NT2/D1 (cell line): Measurements from ENCODE around the gene NR3C2.

Source experiments
- DNase-seq: peaks from one replicate; pipeline ENCODE4 v3.0.0-alpha.2; 2011; ENCODE audit warnings: low read depth, low spot score
- H3K27me3 ChIP-seq: 2 replicates; pipeline ENCODE4 v1.6.0; 2011; ENCODE audit warnings: mild to moderate bottlenecking; ENCODE audit not compliant: insufficient read length, insufficient read depth
- H3K36me3 ChIP-seq: 2 replicates; pipeline ENCODE4 v1.6.1; 2011; ENCODE audit warnings: mild to moderate bottlenecking, low read length, mixed read lengths; ENCODE audit not compliant: insufficient read depth, insufficient read length
- H3K4me1 ChIP-seq: 2 replicates; pipeline ENCODE4 v1.5.1; 2011; ENCODE audit not compliant: insufficient read depth, insufficient read length
- H3K4me3 ChIP-seq: 2 replicates; pipeline ENCODE4 v1.5.1; 2011; ENCODE audit warnings: low read depth; ENCODE audit not compliant: insufficient read length
- H3K9ac ChIP-seq: 2 replicates; pipeline ENCODE4 v1.6.0; 2011; ENCODE audit warnings: low read depth; ENCODE audit not compliant: insufficient read length
- H3K9me3 ChIP-seq: 2 replicates; pipeline ENCODE4 v1.5.1; 2011; ENCODE audit warnings: mild to moderate bottlenecking, low read length; ENCODE audit not compliant: insufficient read depth
- SUZ12 ChIP-seq: IDR thresholded peaks from 2 replicates; pipeline ENCODE4 v1.6.1; 2011; ENCODE audit not compliant: insufficient read length, insufficient read depth; ENCODE audit errors: extremely low read depth
- YY1 ChIP-seq: IDR thresholded peaks from 2 replicates; pipeline ENCODE4 v1.6.1; 2011; ENCODE audit not compliant: insufficient read length, insufficient read depth
- ZNF274 ChIP-seq: IDR thresholded peaks from 2 replicates; pipeline ENCODE4 v1.6.1; 2011; ENCODE audit warnings: mild to moderate bottlenecking, low read depth, low read length

Gene NR3C2

DNA sequence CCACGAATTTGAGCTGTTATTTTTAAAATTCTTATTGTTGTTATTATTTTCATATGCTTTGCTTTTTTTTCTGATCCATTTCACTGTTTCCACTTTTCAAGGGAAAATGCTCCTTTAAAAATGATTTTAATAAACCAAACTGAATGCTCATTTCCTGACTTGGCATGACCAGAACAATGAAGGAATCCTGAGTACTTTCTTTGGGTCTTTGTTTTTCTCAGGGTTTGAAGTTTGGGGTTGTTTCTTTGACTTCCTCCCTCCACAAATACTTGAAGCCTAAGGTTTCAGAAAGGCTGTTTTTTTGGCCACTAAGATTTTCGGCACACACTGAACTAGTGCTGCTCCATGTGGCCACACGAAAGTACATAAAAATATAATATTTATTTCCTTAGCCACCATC is 171.0 kb downstream of the NR3C2 start:
- DNase-seq = no peak
- TF ChIP-seq YY1 (no peak), SUZ12 (no peak), ZNF274 (no peak)
- H3K9ac ChIP-seq = no peak overlapping the region
- H3K27me3 ChIP-seq = no peaks in the 10 kb centered on the region
- H3K36me3 ChIP-seq = no peaks in the 10 kb centered on the region
- no peaks in the 10 kb centered on the region for H3K9me3 ChIP-seq
- no peaks in the 10 kb centered on the region for H3K4me1 ChIP-seq
- no peak overlapping the region for H3K4me3 ChIP-seq

DNA sequence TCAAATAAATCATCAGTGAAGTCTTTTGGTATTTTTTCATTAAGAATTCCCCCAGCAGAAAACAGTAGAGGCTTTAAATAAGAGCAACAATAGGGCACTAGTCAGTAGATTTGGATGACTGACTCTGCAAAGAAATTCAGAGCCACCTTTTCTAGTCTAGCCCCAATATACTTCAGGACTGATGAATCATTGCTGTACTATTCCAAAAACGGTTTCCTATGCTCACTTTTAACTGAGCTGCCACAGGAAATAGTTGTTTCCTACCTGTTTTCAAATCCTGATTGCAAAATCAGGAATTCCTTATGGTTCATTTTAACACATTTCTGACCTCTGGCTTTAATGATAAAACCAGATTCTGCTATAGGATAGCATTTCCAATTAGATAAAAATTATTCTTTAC is 171.6 kb downstream of the NR3C2 start:
- H3K4me1 ChIP-seq = no peaks in the 10 kb centered on the region
- no peak overlapping the region for H3K9ac ChIP-seq
- TF ChIP-seq ZNF274 (no peak), SUZ12 (no peak), YY1 (no peak)
- no peaks in the 10 kb centered on the region for H3K27me3 ChIP-seq
- no peak overlapping the region for H3K4me3 ChIP-seq
- H3K9me3 ChIP-seq = no peaks in the 10 kb centered on the region
- no peak for DNase-seq
- H3K36me3 ChIP-seq = no peaks in the 10 kb centered on the region

DNA sequence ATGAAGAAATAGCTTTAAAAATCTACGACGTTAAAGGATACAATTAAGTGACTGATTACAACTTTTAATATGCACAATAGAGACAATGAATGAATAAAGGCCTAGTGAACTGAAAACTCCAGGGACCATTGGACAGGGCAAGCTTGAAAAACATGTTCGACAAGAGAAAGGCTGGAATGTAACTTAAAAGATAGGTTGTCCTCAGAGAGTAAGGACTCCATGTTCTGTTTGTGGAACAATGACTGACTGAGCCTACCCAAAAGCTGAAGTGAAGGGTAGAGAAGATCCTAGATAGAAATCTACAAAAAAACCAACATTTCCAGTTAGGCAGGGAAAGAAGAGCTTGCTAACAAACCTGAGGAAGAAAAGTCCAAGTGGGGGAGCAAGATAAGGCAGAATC is 173.4 kb downstream of the NR3C2 start:
- no peaks in the 10 kb centered on the region for H3K36me3 ChIP-seq
- no peaks in the 10 kb centered on the region for H3K9me3 ChIP-seq
- DNase-seq = no peak
- no peaks in the 10 kb centered on the region for H3K4me1 ChIP-seq
- H3K9ac ChIP-seq = no peak overlapping the region
- TF ChIP-seq ZNF274 = no peak
- no peak overlapping the region for H3K4me3 ChIP-seq
- no peaks in the 10 kb centered on the region for H3K27me3 ChIP-seq

DNA sequence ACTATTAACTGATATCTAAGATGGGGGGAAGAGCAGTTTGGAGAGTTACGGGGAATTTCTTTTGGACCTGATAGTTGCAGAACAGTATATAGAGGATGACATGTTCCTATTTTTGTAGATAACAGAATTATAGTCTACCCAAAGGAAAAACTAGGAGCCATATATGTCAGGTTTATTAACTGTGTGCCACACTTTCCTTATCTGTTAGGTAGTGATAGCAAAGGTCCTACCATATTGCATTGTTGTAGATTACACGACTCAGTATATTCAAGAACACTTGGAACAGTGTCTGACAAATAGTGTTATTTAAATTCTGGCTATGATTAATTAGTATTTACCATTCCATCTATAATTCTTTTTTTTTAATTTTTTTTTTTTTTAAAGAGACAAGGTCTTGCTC is 175.3 kb downstream of the NR3C2 start:
- DNase-seq = no peak
- Histone ChIP-seq H3K36me3 (no peaks in the 10 kb centered on the region), H3K9me3 (no peaks in the 10 kb centered on the region), H3K9ac (no peak overlapping the region), H3K4me1 (no peaks in the 10 kb centered on the region), H3K4me3 (no peak overlapping the region), H3K27me3 (no peaks in the 10 kb centered on the region)
- TF ChIP-seq SUZ12 (no peak), YY1 (no peak), ZNF274 (no peak)

DNA sequence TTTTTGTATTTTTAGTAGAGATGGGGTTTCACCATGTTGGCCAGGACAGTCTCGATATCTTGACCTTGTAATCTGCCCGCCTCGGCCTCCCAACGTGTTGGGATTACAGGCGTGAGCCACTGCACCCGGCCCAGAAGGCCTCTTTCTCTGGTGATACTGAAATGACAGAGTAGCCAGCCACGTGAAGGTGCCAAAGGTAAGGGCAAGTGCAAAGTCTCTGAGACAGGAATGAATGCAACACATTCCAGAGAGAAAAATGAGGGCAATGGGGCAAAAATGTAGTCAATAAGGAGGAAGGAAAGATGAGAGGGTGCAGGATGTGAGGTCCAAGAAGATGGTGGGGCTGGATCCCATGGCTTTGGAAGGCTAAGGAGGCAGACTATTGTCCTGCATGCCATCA is 176.0 kb downstream of the NR3C2 start:
- H3K36me3 ChIP-seq = no peaks in the 10 kb centered on the region
- TF ChIP-seq SUZ12 (no peak), ZNF274 (no peak), YY1 (no peak)
- no peaks in the 10 kb centered on the region for H3K27me3 ChIP-seq
- no peak overlapping the region for H3K4me3 ChIP-seq
- no peak for DNase-seq
- H3K4me1 ChIP-seq = no peaks in the 10 kb centered on the region
- H3K9ac ChIP-seq = no peak overlapping the region
- H3K9me3 ChIP-seq = no peaks in the 10 kb centered on the region

DNA sequence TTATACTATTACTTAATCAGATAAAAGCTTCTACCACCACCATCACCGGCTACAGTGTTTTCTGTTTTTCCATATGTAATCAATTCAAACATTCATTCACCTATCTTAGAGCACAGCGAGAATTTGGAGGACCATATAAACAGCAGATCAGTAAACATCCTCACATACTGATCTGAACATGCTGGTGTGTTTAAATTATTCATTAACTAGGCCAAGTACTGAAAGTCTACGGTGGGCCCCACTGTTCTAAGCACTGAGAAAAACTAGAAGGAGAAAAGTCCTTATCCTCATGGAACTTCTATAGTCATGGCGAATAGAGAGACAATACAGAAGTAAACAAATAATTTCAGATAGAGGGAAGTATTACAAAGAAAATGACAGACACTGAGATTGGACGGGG is 176.6 kb downstream of the NR3C2 start:
- H3K36me3 ChIP-seq = no peaks in the 10 kb centered on the region
- H3K4me3 ChIP-seq = no peak overlapping the region
- H3K4me1 ChIP-seq = no peaks in the 10 kb centered on the region
- TF ChIP-seq YY1 (no peak), SUZ12 (no peak), ZNF274 (no peak)
- H3K9me3 ChIP-seq = no peaks in the 10 kb centered on the region
- H3K9ac ChIP-seq = no peak overlapping the region
- no peaks in the 10 kb centered on the region for H3K27me3 ChIP-seq
- no peak for DNase-seq

DNA sequence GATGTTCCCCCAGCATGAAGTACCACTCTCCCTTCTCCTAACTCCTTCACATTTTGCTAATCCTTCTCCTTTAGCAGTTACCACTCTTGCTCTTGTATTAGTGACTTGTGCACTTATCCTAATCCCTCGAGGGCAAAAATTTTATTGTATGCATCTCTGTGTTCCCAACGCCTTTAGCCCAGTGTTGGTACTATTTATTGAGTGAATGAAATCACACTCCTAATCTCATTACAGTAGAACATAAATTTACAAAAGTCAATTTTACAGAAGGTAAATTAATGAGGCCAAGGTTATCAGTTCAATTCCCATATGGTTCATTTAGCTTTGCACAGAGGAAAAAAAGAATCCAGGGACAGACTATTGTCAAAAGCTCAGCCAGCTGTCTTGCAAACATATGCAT is 178.4 kb downstream of the NR3C2 start:
- no peak for DNase-seq
- TF ChIP-seq SUZ12 (no peak), ZNF274 (no peak), YY1 (no peak)

DNA sequence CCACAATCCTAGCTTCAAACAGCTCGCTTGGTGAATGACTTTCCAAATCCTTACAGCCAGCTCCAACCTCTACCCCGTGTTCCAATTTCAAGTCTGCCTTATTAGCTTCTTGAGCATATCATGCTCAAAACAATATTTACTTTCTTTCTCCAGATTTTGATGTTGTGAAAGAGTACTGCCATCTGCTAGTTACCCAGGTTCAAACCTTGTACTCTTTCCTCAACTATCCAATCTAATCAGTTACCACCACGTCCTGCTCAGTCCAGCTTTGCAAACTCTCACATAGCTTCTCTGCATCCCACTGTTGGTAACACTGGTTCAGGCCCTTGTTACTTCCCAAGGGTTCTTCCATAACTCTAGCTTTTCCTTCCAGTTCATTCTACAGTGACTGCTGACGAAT is 179.1 kb downstream of the NR3C2 start:
- Histone ChIP-seq H3K9ac (no peak overlapping the region), H3K36me3 (no peaks in the 10 kb centered on the region), H3K4me3 (no peak overlapping the region), H3K4me1 (no peaks in the 10 kb centered on the region), H3K9me3 (no peaks in the 10 kb centered on the region), H3K27me3 (no peaks in the 10 kb centered on the region)
- no peak for DNase-seq
- TF ChIP-seq YY1 = no peak
- TF ChIP-seq ZNF274 = no peak
- TF ChIP-seq SUZ12 = no peak

More for the DNA sequence above, 178.4 kb downstream of the NR3C2 start:
- H3K27me3 ChIP-seq = no peaks in the 10 kb centered on the region
- no peaks in the 10 kb centered on the region for H3K9me3 ChIP-seq
- no peak overlapping the region for H3K4me3 ChIP-seq
- H3K4me1 ChIP-seq = no peaks in the 10 kb centered on the region
- H3K36me3 ChIP-seq = no peaks in the 10 kb centered on the region
- H3K9ac ChIP-seq = no peak overlapping the region
